ENCODE data around the gene RASAL2. TPM values are rescaled to one million over a fixed set of nuclear protein-coding genes. Genes with fewer than 3 reads are reported as not detected.
"Not testable (repeated sequence)": the region's sequence is repeated elsewhere in the genome, so short reads cannot be mapped to it uniquely, and the experiment has no call there.

Gene RASAL2
- total and polyA plus RNA-seq, 5 donors = 6.9 to 34.3 (median 28.4) TPM

GRCh38 chr1:178232108-178232507, 138.2 kb downstream of the RASAL2 start:
- no peaks in the 10 kb centered on the region for H3K9me3 ChIP-seq (ENCODE audit: control insufficient read depth, low read length)
- no peak overlapping the region for H3K4me3 ChIP-seq (ENCODE audit: low read length)
- ATAC-seq (no peak), DNase-seq (no peak)
- no peak overlapping the region for H3K27ac ChIP-seq (ENCODE audit: low read length)
- H3K4me1 ChIP-seq (ENCODE audit: control insufficient read depth, insufficient read depth, low read length) = peaks cover 2% of the 10 kb centered on the region
- H3K27me3 ChIP-seq (ENCODE audit: control insufficient read depth, insufficient read depth) = no peaks in the 10 kb centered on the region
- intact Hi-C loops (cut with DNase I) = no loop called here

- DNase-seq (no peak), ATAC-seq (no peak)
- Histone ChIP-seq H3K9me3 (ENCODE audit: control insufficient read depth, low read length) (no peaks in the 10 kb centered on the region), H3K4me1 (ENCODE audit: control insufficient read depth, insufficient read depth, low read length) (peaks cover 2% of the 10 kb centered on the region), H3K4me3 (ENCODE audit: low read length) (no peak overlapping the region), H3K27ac (ENCODE audit: low read length) (no peak overlapping the region), H3K27me3 (ENCODE audit: control insufficient read depth, insufficient read depth) (no peaks in the 10 kb centered on the region)
- intact Hi-C loops (cut with DNase I) = no loop called here
- WGBS = 96% methylated on average over 3 of the region's 3 CpGs
These were observed 139.0 kb downstream of the RASAL2 start for GRCh38 chr1:178232949-178233348.

GRCh38 chr1:178237121-178237520, 143.2 kb downstream of the RASAL2 start:
- Histone ChIP-seq H3K9me3 (ENCODE audit: control insufficient read depth, low read length) (no peaks in the 10 kb centered on the region), H3K4me3 (ENCODE audit: low read length) (no peak overlapping the region), H3K4me1 (ENCODE audit: control insufficient read depth, insufficient read depth, low read length) (peaks cover 2% of the 10 kb centered on the region), H3K27me3 (ENCODE audit: control insufficient read depth, insufficient read depth) (no peaks in the 10 kb centered on the region), H3K27ac (ENCODE audit: low read length) (no peak overlapping the region)
- intact Hi-C loops (cut with DNase I) = no loop called here
- WGBS = 92% methylated on average over 2 of the region's 2 CpGs
- DNase-seq = no peak
- ATAC-seq = no peak

GRCh38 chr1:178238722-178239510, 145.0 kb downstream of the RASAL2 start:
- Histone ChIP-seq H3K4me1 (ENCODE audit: control insufficient read depth, insufficient read depth, low read length) (peaks cover 1% of the 10 kb centered on the region), H3K9me3 (ENCODE audit: control insufficient read depth, low read length) (no peaks in the 10 kb centered on the region), H3K4me3 (ENCODE audit: low read length) (no peak overlapping the region), H3K27me3 (ENCODE audit: control insufficient read depth, insufficient read depth) (no peaks in the 10 kb centered on the region), H3K27ac (ENCODE audit: low read length) (no peak overlapping the region)
- ATAC-seq = no peak
- 60% methylated on average over 1 of the region's 1 CpG for WGBS
- DNase-seq = no peak
- intact Hi-C loops (cut with DNase I) = no loop called here

- DNase-seq (no peak), ATAC-seq (no peak)
- H3K27ac ChIP-seq (ENCODE audit: low read length) = no peak overlapping the region
- no peak overlapping the region for H3K4me3 ChIP-seq (ENCODE audit: low read length)
- WGBS = 91% methylated on average over 1 of the region's 1 CpG
- peaks cover 1% of the 10 kb centered on the region for H3K4me1 ChIP-seq (ENCODE audit: control insufficient read depth, insufficient read depth, low read length)
- intact Hi-C loops (cut with DNase I) = no loop called here
- no peaks in the 10 kb centered on the region for H3K27me3 ChIP-seq (ENCODE audit: control insufficient read depth, insufficient read depth)
- H3K9me3 ChIP-seq (ENCODE audit: control insufficient read depth, low read length) = no peaks in the 10 kb centered on the region
These were observed 147.2 kb downstream of the RASAL2 start for GRCh38 chr1:178241057-178241456.

GRCh38 chr1:178241837-178242236, 147.9 kb downstream of the RASAL2 start:
- H3K27me3 ChIP-seq (ENCODE audit: control insufficient read depth, insufficient read depth) = no peaks in the 10 kb centered on the region
- intact Hi-C loops (cut with DNase I) = no loop called here
- H3K4me3 ChIP-seq (ENCODE audit: low read length) = no peak overlapping the region
- H3K27ac ChIP-seq (ENCODE audit: low read length) = no peak overlapping the region
- no peaks in the 10 kb centered on the region for H3K9me3 ChIP-seq (ENCODE audit: control insufficient read depth, low read length)
- ATAC-seq (no peak), DNase-seq (no peak)
- H3K4me1 ChIP-seq (ENCODE audit: control insufficient read depth, insufficient read depth, low read length) = peaks cover 1% of the 10 kb centered on the region

- Histone ChIP-seq H3K4me1 (ENCODE audit: control insufficient read depth, insufficient read depth, low read length) (peaks cover 1% of the 10 kb centered on the region), H3K9me3 (ENCODE audit: control insufficient read depth, low read length) (no peaks in the 10 kb centered on the region), H3K4me3 (ENCODE audit: low read length) (no peak overlapping the region), H3K27me3 (ENCODE audit: control insufficient read depth, insufficient read depth) (no peaks in the 10 kb centered on the region), H3K27ac (ENCODE audit: low read length) (no peak overlapping the region)
- DNase-seq = no peak
- no peak for ATAC-seq
- WGBS = 53% methylated on average over 1 of the region's 1 CpG
- intact Hi-C loops (cut with DNase I) = no loop called here
These were observed 149.2 kb downstream of the RASAL2 start for GRCh38 chr1:178243119-178243518.

- Histone ChIP-seq H3K27ac (ENCODE audit: low read length) (no peak overlapping the region), H3K9me3 (ENCODE audit: control insufficient read depth, low read length) (no peaks in the 10 kb centered on the region), H3K4me3 (ENCODE audit: low read length) (no peak overlapping the region), H3K4me1 (ENCODE audit: control insufficient read depth, insufficient read depth, low read length) (peaks cover 1% of the 10 kb centered on the region), H3K27me3 (ENCODE audit: control insufficient read depth, insufficient read depth) (no peaks in the 10 kb centered on the region)
- no peak for DNase-seq
- intact Hi-C loops (cut with DNase I) = no loop called here
- WGBS = 69% methylated on average over 2 of the region's 2 CpGs
- ATAC-seq = no peak
These were observed 150.0 kb downstream of the RASAL2 start for GRCh38 chr1:178243890-178244289.

- H3K27me3 ChIP-seq (ENCODE audit: control insufficient read depth, insufficient read depth); ATAC-seq; H3K9me3 ChIP-seq (ENCODE audit: control insufficient read depth, low read length); H3K4me3 ChIP-seq (ENCODE audit: low read length); DNase-seq; H3K4me1 ChIP-seq (ENCODE audit: control insufficient read depth, insufficient read depth, low read length); intact Hi-C loops (cut with DNase I); H3K27ac ChIP-seq (ENCODE audit: low read length): not testable (repeated sequence)
- WGBS = 95% methylated on average over 3 of the region's 3 CpGs
These were observed 154.4 kb downstream of the RASAL2 start for GRCh38 chr1:178248284-178248683.

GRCh38 chr1:178253581-178253980, 159.7 kb downstream of the RASAL2 start:
- H3K27me3 ChIP-seq (ENCODE audit: control insufficient read depth, insufficient read depth); ATAC-seq; H3K9me3 ChIP-seq (ENCODE audit: control insufficient read depth, low read length); DNase-seq; H3K4me1 ChIP-seq (ENCODE audit: control insufficient read depth, insufficient read depth, low read length); H3K4me3 ChIP-seq (ENCODE audit: low read length); intact Hi-C loops (cut with DNase I); H3K27ac ChIP-seq (ENCODE audit: low read length): not testable (repeated sequence)
- 95% methylated on average over 3 of the region's 3 CpGs for WGBS

GRCh38 chr1:178254433-178254832, 160.5 kb downstream of the RASAL2 start:
- intact Hi-C loops (cut with DNase I) = no loop called here
- no peak for DNase-seq
- H3K9me3 ChIP-seq (ENCODE audit: control insufficient read depth, low read length) = no peaks in the 10 kb centered on the region
- H3K27me3 ChIP-seq (ENCODE audit: control insufficient read depth, insufficient read depth) = no peaks in the 10 kb centered on the region
- H3K4me1 ChIP-seq (ENCODE audit: control insufficient read depth, insufficient read depth, low read length) = no peaks in the 10 kb centered on the region
- H3K4me3 ChIP-seq (ENCODE audit: low read length) = no peak overlapping the region
- no peak for ATAC-seq
- H3K27ac ChIP-seq (ENCODE audit: low read length) = no peak overlapping the region

- no peak overlapping the region for H3K4me3 ChIP-seq (ENCODE audit: low read length)
- DNase-seq = no peak
- 53% methylated on average over 3 of the region's 3 CpGs for WGBS
- H3K9me3 ChIP-seq (ENCODE audit: control insufficient read depth, low read length) = no peaks in the 10 kb centered on the region
- H3K27ac ChIP-seq (ENCODE audit: low read length) = no peak overlapping the region
- peaks cover 3% of the 10 kb centered on the region for H3K4me1 ChIP-seq (ENCODE audit: control insufficient read depth, insufficient read depth, low read length)
- intact Hi-C loops (cut with DNase I) = no loop called here
- H3K27me3 ChIP-seq (ENCODE audit: control insufficient read depth, insufficient read depth) = no peaks in the 10 kb centered on the region
- no peak for ATAC-seq
These were observed 164.6 kb downstream of the RASAL2 start for GRCh38 chr1:178258536-178258935.

Measured in right cardiac atrium (tissue), 5 donors.